ENCODE data around the gene ARFIP1.

GRCh38 chr4:152785639-152786615 lies 6.2 kb downstream of the ARFIP1 start:
- no peak for TF ChIP-seq CTCF (IDR thresholded peaks at IDR 0.05 in 4 of 5, conservative IDR thresholded peaks at IDR 0.05 in 1 of 5)
- no peak for TF ChIP-seq POLR2A (IDR thresholded peaks at IDR 0.05)

All from gastrocnemius medialis (tissue), 4 donors.